DOHH2 (cell line): ENCODE data around the gene PTPN7.

Source experiments
- EZH2phosphoT487 ChIP-seq: fragments of 200-600 bp; sonication (generic); IDR thresholded peaks from 2 replicates; pipeline ENCODE4 v1.6.1; 2017; ENCODE audit warnings: borderline replicate concordance, mild to moderate bottlenecking, antibody characterized with exemption, low read length, moderate library complexity, mixed read lengths
- TF ChIP-seq, protein P1 (sequence below): fragments of 200-600 bp; sonication (generic); IDR thresholded peaks from one replicate; pipeline ENCODE4 v1.5.1; 2014; ENCODE audit warnings: antibody characterized with exemption, mild to moderate bottlenecking, low read depth, low read length; ENCODE audit not compliant: poor library complexity, severe bottlenecking

DNA sequence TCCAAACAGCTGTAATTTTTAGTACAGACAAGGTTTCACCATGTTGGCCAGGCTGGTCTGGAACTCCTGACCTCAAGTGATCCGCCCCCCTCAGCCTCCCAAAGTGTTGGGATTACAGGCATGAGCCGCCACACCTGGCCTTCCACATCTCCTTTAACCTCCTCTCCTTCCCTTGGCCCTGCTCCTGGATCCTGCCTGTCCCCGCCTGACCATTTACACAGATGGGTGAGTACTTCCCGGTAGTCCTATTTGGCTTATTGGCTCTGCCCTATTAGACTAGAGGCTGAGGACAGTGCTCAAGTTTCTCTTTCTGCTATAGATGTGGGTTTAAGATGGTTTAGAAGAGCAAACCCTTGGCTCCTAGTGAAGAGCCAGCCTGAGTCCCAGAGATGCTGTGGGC, 7.1 kb downstream of the PTPN7 start:
- TF ChIP-seq EZH2phosphoT487: no peak
- TF ChIP-seq, protein P1, sequence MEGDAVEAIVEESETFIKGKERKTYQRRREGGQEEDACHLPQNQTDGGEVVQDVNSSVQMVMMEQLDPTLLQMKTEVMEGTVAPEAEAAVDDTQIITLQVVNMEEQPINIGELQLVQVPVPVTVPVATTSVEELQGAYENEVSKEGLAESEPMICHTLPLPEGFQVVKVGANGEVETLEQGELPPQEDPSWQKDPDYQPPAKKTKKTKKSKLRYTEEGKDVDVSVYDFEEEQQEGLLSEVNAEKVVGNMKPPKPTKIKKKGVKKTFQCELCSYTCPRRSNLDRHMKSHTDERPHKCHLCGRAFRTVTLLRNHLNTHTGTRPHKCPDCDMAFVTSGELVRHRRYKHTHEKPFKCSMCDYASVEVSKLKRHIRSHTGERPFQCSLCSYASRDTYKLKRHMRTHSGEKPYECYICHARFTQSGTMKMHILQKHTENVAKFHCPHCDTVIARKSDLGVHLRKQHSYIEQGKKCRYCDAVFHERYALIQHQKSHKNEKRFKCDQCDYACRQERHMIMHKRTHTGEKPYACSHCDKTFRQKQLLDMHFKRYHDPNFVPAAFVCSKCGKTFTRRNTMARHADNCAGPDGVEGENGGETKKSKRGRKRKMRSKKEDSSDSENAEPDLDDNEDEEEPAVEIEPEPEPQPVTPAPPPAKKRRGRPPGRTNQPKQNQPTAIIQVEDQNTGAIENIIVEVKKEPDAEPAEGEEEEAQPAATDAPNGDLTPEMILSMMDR: no peak
